ENCODE data around the gene WDR73. TPM values are rescaled to one million over a fixed set of nuclear protein-coding genes. Genes with fewer than 3 reads are reported as not detected.
A peak's percentile ranks its signal among the peaks of the same experiment; 100 is the strongest.

WDR73 gene
- total and polyA plus RNA-seq, 2 experiments from 2014 or later: 31.8 to 39.6 TPM

DNA sequence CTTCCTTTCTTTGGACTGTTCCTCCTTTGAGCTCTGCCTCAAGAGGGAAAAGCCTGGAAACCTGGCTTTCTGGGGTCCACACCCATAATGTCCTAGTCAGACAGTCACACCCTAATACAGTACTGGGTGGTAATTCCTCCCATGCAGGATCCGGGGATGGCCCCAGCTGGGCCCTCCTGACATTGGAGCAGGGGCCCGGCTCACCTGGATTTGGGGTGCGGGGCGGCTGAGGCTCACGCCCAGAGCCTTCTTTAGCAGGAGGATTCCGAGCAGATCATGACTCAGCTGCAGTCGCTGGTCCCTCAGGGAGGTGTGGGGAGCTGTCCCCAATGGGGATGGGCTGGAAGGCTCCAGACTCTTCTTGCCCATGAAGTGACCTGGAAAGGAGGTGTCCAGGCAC lies 2.9 kb upstream of the WDR73 start:
- DNase-seq (ENCODE audit: low read depth in 1 of 2, low spot score in 1 of 2): no peak
- Histone ChIP-seq H3K4me3 (no peak overlapping the region), H3K4me1 (ENCODE audit: low read depth) (peaks cover 25% of the 10 kb centered on the region), H3K9me3 (ENCODE audit: low read depth) (no peaks in the 10 kb centered on the region), H3K27me3 (no peaks in the 10 kb centered on the region), H3K36me3 (no peaks in the 10 kb centered on the region), H3K27ac (no peak overlapping the region)
- TF ChIP-seq CTCF (IDR thresholded peaks at IDR 0.05; ENCODE audit: low read depth, low read length): no peak

DNA sequence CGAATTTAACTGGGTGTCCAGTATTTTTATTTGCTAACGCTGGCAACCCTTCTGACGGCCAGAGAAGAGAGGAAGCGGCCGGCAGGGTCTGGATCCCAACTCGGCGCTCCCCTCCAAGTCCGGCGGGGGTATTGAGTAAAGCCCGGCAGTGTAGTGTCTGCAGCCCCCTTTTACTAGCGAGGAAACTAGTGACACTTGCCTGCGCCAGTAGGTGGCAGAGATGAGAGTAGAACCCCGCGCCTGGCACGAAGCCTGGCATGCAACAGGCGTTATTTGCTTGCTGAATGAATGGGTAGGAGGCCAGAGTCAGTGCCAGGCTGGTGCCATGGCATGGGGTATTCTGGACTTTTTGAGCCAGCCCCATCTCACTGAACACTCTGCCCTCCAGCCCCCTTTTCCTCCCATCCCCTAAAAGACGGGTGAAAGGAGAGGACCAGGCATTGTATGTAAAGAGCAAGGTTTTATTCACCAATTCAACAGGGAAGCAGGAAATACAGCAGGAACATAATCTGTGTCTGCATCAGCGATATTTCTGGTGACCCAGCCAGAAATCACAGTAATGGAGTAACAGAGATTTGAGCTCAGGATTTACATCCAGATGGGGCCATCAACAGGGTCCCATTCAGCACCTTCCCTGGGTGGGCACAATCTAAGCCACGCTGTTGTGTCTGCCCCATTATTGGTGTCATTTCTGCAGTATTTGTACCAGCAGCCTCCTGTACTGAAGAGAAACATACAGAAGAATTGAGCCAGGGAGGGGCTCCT lies 788 bp upstream of the WDR73 start:
- peak; percentile 84 to 86 for DNase-seq (ENCODE audit: low read depth in 1 of 2, low spot score in 1 of 2)
- Histone ChIP-seq H3K36me3 (peaks cover 4% of the 10 kb centered on the region), H3K9me3 (ENCODE audit: low read depth) (no peaks in the 10 kb centered on the region), H3K27me3 (no peaks in the 10 kb centered on the region), H3K4me3 (peak overlapping the region; percentile 69), H3K4me1 (ENCODE audit: low read depth) (peaks cover 20% of the 10 kb centered on the region), H3K27ac (peak overlapping the region; percentile 92)
- peak; percentile 74 for TF ChIP-seq CTCF (IDR thresholded peaks at IDR 0.05; ENCODE audit: low read depth, low read length)

DNA sequence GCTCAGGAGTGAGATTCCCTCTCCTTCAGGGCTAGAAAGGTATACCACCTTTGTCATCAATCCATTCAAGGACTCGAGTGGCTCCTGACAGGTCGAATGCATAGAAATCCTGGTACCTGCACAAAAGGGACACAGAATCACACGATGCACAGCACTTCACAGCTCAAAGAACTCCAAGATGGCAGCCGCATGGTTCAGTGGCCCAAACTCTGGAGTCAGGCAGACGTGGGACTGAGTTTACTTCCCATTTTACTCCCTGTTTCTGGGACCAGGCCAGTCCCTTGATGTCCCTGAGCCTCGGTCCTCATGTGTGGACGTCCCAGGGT lies 536 bp downstream of the WDR73 start:
- H3K4me1 ChIP-seq (ENCODE audit: low read depth): peaks cover 17% of the 10 kb centered on the region
- DNase-seq (ENCODE audit: low read depth in 1 of 2, low spot score in 1 of 2): no peak
- H3K27me3 ChIP-seq: no peaks in the 10 kb centered on the region
- H3K9me3 ChIP-seq (ENCODE audit: low read depth): no peaks in the 10 kb centered on the region
- H3K4me3 ChIP-seq: peak overlapping the region; percentile 69
- peak overlapping the region; percentile 92 for H3K27ac ChIP-seq
- H3K36me3 ChIP-seq: peaks cover 16% of the 10 kb centered on the region
- TF ChIP-seq CTCF (IDR thresholded peaks at IDR 0.05; ENCODE audit: low read depth, low read length): no peak

DNA sequence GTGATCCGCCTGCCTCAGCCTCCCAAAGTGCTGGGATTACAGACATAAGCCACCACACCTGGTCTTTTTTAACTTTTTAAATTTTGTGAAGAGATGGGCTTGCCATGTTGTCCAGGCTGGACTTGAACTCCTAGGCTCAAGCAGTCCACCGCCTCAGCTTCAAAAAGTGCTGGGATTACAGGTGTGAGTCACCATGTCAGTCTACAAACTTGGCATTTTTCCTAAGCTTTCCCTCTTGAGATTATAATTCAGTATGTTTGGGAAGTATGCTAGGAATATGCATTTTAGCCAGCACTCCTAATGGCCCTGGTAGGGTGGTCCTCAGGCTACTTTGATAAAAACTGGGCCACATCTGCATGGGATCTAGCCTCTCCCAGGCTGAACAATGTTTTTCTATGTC lies 4.4 kb downstream of the WDR73 start:
- TF ChIP-seq CTCF (IDR thresholded peaks at IDR 0.05; ENCODE audit: low read depth, low read length): no peak
- no peak overlapping the region for H3K4me3 ChIP-seq
- peaks cover 49% of the 10 kb centered on the region for H3K36me3 ChIP-seq
- H3K4me1 ChIP-seq (ENCODE audit: low read depth): peaks cover 17% of the 10 kb centered on the region
- no peaks in the 10 kb centered on the region for H3K9me3 ChIP-seq (ENCODE audit: low read depth)
- DNase-seq (ENCODE audit: low read depth in 1 of 2, low spot score in 1 of 2): peak in 1 of 2 donors; percentile 38
- H3K27me3 ChIP-seq: no peaks in the 10 kb centered on the region
- H3K27ac ChIP-seq: no peak overlapping the region

DNA sequence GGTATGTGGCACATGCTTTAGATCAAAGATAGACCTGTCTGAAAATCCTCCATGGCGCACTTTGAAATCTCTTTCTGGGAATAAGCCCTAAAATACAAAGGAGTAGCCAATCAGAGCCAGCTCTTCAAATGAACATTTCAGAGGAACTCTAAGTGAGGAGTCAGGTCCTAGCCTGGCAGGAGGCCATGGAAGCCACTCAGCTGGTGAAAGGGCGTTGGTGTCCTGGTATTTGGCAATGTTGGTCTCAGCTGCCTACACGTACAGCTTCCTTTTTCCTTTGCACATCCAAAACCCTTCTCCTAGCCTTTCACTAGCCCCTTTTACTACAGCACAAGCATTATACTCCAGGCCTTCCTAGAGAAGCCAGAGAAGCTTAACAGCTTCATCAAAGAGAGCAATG lies 5.5 kb downstream of the WDR73 start:
- no peaks in the 10 kb centered on the region for H3K27me3 ChIP-seq
- DNase-seq (ENCODE audit: low read depth in 1 of 2, low spot score in 1 of 2): peak in 1 of 2 donors; percentile 30
- no peak overlapping the region for H3K4me3 ChIP-seq
- TF ChIP-seq CTCF (IDR thresholded peaks at IDR 0.05; ENCODE audit: low read depth, low read length): no peak
- H3K4me1 ChIP-seq (ENCODE audit: low read depth): peaks cover 16% of the 10 kb centered on the region
- no peak overlapping the region for H3K27ac ChIP-seq
- H3K36me3 ChIP-seq: peaks cover 53% of the 10 kb centered on the region
- H3K9me3 ChIP-seq (ENCODE audit: low read depth): no peaks in the 10 kb centered on the region
